Measurements from ENCODE around the gene ATG2A.

Gene ATG2A

GRCh38 chr11:64916040-64916774 lies 802 bp downstream of the ATG2A start:
- TF ChIP-seq CTCF (IDR thresholded peaks at IDR 0.05; ENCODE audit: low read depth, low read length): no peak
- TF ChIP-seq MAX (IDR thresholded peaks at IDR 0.05; ENCODE audit: low read depth, low read length): peak; percentile 54
- no peak for TF ChIP-seq MYC (IDR thresholded peaks at IDR 0.05; ENCODE audit: low read depth, low read length)
- no peak for TF ChIP-seq POLR2A (IDR thresholded peaks at IDR 0.05; ENCODE audit: extremely low read depth, insufficient read length)
- peak; percentile 69 for DNase-seq (ENCODE audit: low read depth)
- H3K4me3 ChIP-seq (ENCODE audit: low read depth, low read length): peak overlapping the region; percentile 97

GRCh38 chr11:64915376-64915887 lies 1.6 kb downstream of the ATG2A start:
- DNase-seq (ENCODE audit: low read depth): no peak
- no peak overlapping the region for H3K4me3 ChIP-seq (ENCODE audit: low read depth, low read length)
- TF ChIP-seq MYC (IDR thresholded peaks at IDR 0.05; ENCODE audit: low read depth, low read length) (no peak), CTCF (IDR thresholded peaks at IDR 0.05; ENCODE audit: low read depth, low read length) (no peak), POLR2A (IDR thresholded peaks at IDR 0.05; ENCODE audit: extremely low read depth, insufficient read length) (no peak), MAX (IDR thresholded peaks at IDR 0.05; ENCODE audit: low read depth, low read length) (no peak)

GRCh38 chr11:64914123-64914522 lies 2.9 kb downstream of the ATG2A start:
- no peak for DNase-seq (ENCODE audit: low read depth)
- no peak overlapping the region for H3K4me3 ChIP-seq (ENCODE audit: low read depth, low read length)
- TF ChIP-seq CTCF (IDR thresholded peaks at IDR 0.05; ENCODE audit: low read depth, low read length) (no peak), MAX (IDR thresholded peaks at IDR 0.05; ENCODE audit: low read depth, low read length) (no peak), MYC (IDR thresholded peaks at IDR 0.05; ENCODE audit: low read depth, low read length) (no peak), POLR2A (IDR thresholded peaks at IDR 0.05; ENCODE audit: extremely low read depth, insufficient read length) (no peak)

GRCh38 chr11:64913171-64913727 lies 3.8 kb downstream of the ATG2A start:
- no peak for DNase-seq (ENCODE audit: low read depth)
- H3K4me3 ChIP-seq (ENCODE audit: low read depth, low read length): no peak overlapping the region
- TF ChIP-seq CTCF (IDR thresholded peaks at IDR 0.05; ENCODE audit: low read depth, low read length): no peak
- TF ChIP-seq POLR2A (IDR thresholded peaks at IDR 0.05; ENCODE audit: extremely low read depth, insufficient read length): no peak
- no peak for TF ChIP-seq MYC (IDR thresholded peaks at IDR 0.05; ENCODE audit: low read depth, low read length)
- no peak for TF ChIP-seq MAX (IDR thresholded peaks at IDR 0.05; ENCODE audit: low read depth, low read length)

- no peak for TF ChIP-seq MAX (IDR thresholded peaks at IDR 0.05; ENCODE audit: low read depth, low read length)
- TF ChIP-seq MYC (IDR thresholded peaks at IDR 0.05; ENCODE audit: low read depth, low read length): no peak
- TF ChIP-seq POLR2A (IDR thresholded peaks at IDR 0.05; ENCODE audit: extremely low read depth, insufficient read length): no peak
- TF ChIP-seq CTCF (IDR thresholded peaks at IDR 0.05; ENCODE audit: low read depth, low read length): no peak
- H3K4me3 ChIP-seq (ENCODE audit: low read depth, low read length): no peak overlapping the region
- DNase-seq (ENCODE audit: low read depth): no peak
Measured at GRCh38 chr11:64911689-64912088, 5.3 kb downstream of the ATG2A start.
